SK-N-SH treated with all-trans-retinoic acid at 6 μM for 48 hours (cell line): Measurements from ENCODE around the gene KRTAP13-1.

Experiments
- ATAC-seq: fragments of 200-7000 bp; cut with Tn5 transposase; 3 replicates; pipeline ENCODE4 v1.9.1; 2020; ENCODE audit warnings: mild to moderate bottlenecking, moderate library complexity
- ARNTL ChIP-seq: fragments of 450-650 bp; formaldehyde crosslinking; IDR thresholded peaks from 2 replicates; pipeline ENCODE4 v1.5.0; 2020; ENCODE audit warnings: low read depth, mild to moderate bottlenecking, moderate library complexity, borderline replicate concordance
- BACH2 ChIP-seq: fragments of 250-450 bp; sonication (Bioruptor Pico); IDR thresholded peaks from 2 replicates; pipeline ENCODE4 v1.9.0; 2021; ENCODE audit warnings: mild to moderate bottlenecking, borderline replicate concordance
- CSDC2 ChIP-seq: fragments of 250-450 bp; sonication (Bioruptor Pico); IDR thresholded peaks from 2 replicates; pipeline ENCODE4 v1.5.0; 2020; ENCODE audit warnings: mild to moderate bottlenecking, moderate library complexity
- CSRNP3 ChIP-seq: fragments of 250-450 bp; sonication (Bioruptor Pico); IDR thresholded peaks from 2 replicates; pipeline ENCODE4 v1.5.1; 2021; ENCODE audit warnings: mild to moderate bottlenecking, moderate library complexity
- ESRRG ChIP-seq: fragments of 250-450 bp; sonication (Bioruptor Pico); IDR thresholded peaks from 2 replicates; pipeline ENCODE4 v1.6.1; 2021; ENCODE audit warnings: mild to moderate bottlenecking
- GLIS3 ChIP-seq: fragments of 250-450 bp; sonication (Bioruptor Pico); IDR thresholded peaks from 2 replicates; pipeline ENCODE4 v1.5.0; 2020; ENCODE audit warnings: mild to moderate bottlenecking, moderate library complexity
- OSR1 ChIP-seq: fragments of 250-450 bp; sonication (Bioruptor Pico); IDR thresholded peaks from 2 replicates; pipeline ENCODE4 v1.8.0; 2022; ENCODE audit warnings: moderate library complexity, mild to moderate bottlenecking, inconsistent platforms
- PATZ1 ChIP-seq: fragments of 250-450 bp; sonication (Bioruptor Pico); IDR thresholded peaks from 2 replicates; pipeline ENCODE4 v1.8.0; 2020; ENCODE audit warnings: mild to moderate bottlenecking, moderate library complexity, borderline replicate concordance
- PPARA ChIP-seq: fragments of 250-450 bp; sonication (Bioruptor Pico); IDR thresholded peaks from 2 replicates; pipeline ENCODE4 v1.5.0; 2020; ENCODE audit warnings: mild to moderate bottlenecking, borderline replicate concordance
- RARB ChIP-seq: fragments of 250-450 bp; sonication (Bioruptor Pico); IDR thresholded peaks from 2 replicates; pipeline ENCODE4 v1.8.0; 2021; ENCODE audit warnings: mild to moderate bottlenecking, moderate library complexity
- SNAI2 ChIP-seq: fragments of 250-450 bp; sonication (Bioruptor Pico); IDR thresholded peaks from 2 replicates; pipeline ENCODE4 v1.5.0; 2020; ENCODE audit warnings: mild to moderate bottlenecking, moderate library complexity
- TCF4 ChIP-seq: fragments of 250-450 bp; sonication (Bioruptor Pico); IDR thresholded peaks from 2 replicates; pipeline ENCODE4 v1.8.0; 2021; ENCODE audit warnings: mild to moderate bottlenecking, moderate library complexity, borderline replicate concordance
- TOX ChIP-seq: fragments of 250-450 bp; sonication (Bioruptor Pico); IDR thresholded peaks from 2 replicates; pipeline ENCODE4 v1.8.0; 2021; ENCODE audit warnings: mild to moderate bottlenecking, moderate library complexity, borderline replicate concordance
- TSHZ2 ChIP-seq: fragments of 250-450 bp; sonication (Bioruptor Pico); IDR thresholded peaks from 2 replicates; pipeline ENCODE4 v1.5.0; 2020; ENCODE audit warnings: mild to moderate bottlenecking, moderate library complexity
- ZC3H10 ChIP-seq: fragments of 250-450 bp; sonication (Bioruptor Pico); IDR thresholded peaks from 2 replicates; pipeline ENCODE4 v1.5.1; 2021; ENCODE audit warnings: mild to moderate bottlenecking, moderate library complexity
- ZFP3 ChIP-seq: fragments of 250-450 bp; sonication (Bioruptor Pico); IDR thresholded peaks from 2 replicates; pipeline ENCODE4 v1.5.0; 2020; ENCODE audit warnings: mild to moderate bottlenecking, moderate library complexity
- ZFP30 ChIP-seq: fragments of 450-650 bp; formaldehyde crosslinking; IDR thresholded peaks from 2 replicates; pipeline ENCODE4 v1.5.0; 2022; ENCODE audit warnings: mild to moderate bottlenecking, moderate library complexity
- ZNF70 ChIP-seq: fragments of 450-650 bp; formaldehyde crosslinking; IDR thresholded peaks from 2 replicates; pipeline ENCODE4 v1.5.0; 2020; ENCODE audit warnings: mild to moderate bottlenecking, moderate library complexity
- ZNF8 ChIP-seq: fragments of 450-650 bp; formaldehyde crosslinking; IDR thresholded peaks from 2 replicates; pipeline ENCODE4 v1.5.0; 2020; ENCODE audit warnings: mild to moderate bottlenecking, moderate library complexity
- TF ChIP-seq, protein P1 (sequence below): fragments of 250-450 bp; sonication (Bioruptor Pico); IDR thresholded peaks from 2 replicates; pipeline ENCODE4 v1.8.0; 2021; ENCODE audit warnings: low read depth, mild to moderate bottlenecking, moderate library complexity, borderline replicate concordance

KRTAP13-1 gene

GRCh38 chr21:30430170-30430655, 34.4 kb downstream of the KRTAP13-1 start, which contains the start of gene KRTAP13-4:
TSS of gene KRTAP13-4 (plus strand) at chr21:30430220. CDS start at chr21:30430276, 56 bp downstream.
- no peak for ATAC-seq
- TF ChIP-seq ESRRG (no peak), ZC3H10 (CRISPR knock-in tag) (no peak), ZFP30 (no peak), BACH2 (CRISPR knock-in tag) (no peak), CSDC2 (CRISPR knock-in tag) (no peak)

- ATAC-seq, result peak; percentile 89
These were observed 38.3 kb downstream of the KRTAP13-1 start for GRCh38 chr21:30434033-30434631.

More at GRCh38 chr21:30434033-30434631, 38.3 kb downstream of the KRTAP13-1 start:
- TF ChIP-seq, protein P1, sequence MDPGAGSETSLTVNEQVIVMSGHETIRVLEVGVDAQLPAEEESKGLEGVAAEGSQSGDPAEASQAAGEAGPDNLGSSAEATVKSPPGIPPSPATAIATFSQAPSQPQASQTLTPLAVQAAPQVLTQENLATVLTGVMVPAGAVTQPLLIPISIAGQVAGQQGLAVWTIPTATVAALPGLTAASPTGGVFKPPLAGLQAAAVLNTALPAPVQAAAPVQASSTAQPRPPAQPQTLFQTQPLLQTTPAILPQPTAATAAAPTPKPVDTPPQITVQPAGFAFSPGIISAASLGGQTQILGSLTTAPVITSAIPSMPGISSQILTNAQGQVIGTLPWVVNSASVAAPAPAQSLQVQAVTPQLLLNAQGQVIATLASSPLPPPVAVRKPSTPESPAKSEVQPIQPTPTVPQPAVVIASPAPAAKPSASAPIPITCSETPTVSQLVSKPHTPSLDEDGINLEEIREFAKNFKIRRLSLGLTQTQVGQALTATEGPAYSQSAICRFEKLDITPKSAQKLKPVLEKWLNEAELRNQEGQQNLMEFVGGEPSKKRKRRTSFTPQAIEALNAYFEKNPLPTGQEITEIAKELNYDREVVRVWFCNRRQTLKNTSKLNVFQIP (CRISPR knock-in tag), result no peak
- no peak for TF ChIP-seq CSDC2 (CRISPR knock-in tag)
- no peak for TF ChIP-seq TOX (CRISPR knock-in tag)
- no peak for TF ChIP-seq TCF4 (CRISPR knock-in tag)
- TF ChIP-seq PPARA, result no peak
- no peak for TF ChIP-seq ZNF8 (CRISPR knock-in tag)
- no peak for TF ChIP-seq ZC3H10 (CRISPR knock-in tag)
- no peak for TF ChIP-seq PATZ1
- no peak for TF ChIP-seq GLIS3 (CRISPR knock-in tag)
- no peak for TF ChIP-seq ZFP3 (CRISPR knock-in tag)
- TF ChIP-seq TSHZ2 (CRISPR knock-in tag), result no peak
- TF ChIP-seq ESRRG, result no peak
- no peak for TF ChIP-seq BACH2 (CRISPR knock-in tag)
- TF ChIP-seq CSRNP3, result no peak
- TF ChIP-seq ARNTL (CRISPR knock-in tag), result no peak
- TF ChIP-seq SNAI2 (CRISPR knock-in tag), result no peak
- TF ChIP-seq ZNF70 (CRISPR knock-in tag), result no peak
- TF ChIP-seq OSR1 (CRISPR knock-in tag), result no peak
- no peak for TF ChIP-seq RARB
